ENCODE results near the gene DPYD.

GRCh38 chr1:97158691-97159096, 762.1 kb downstream of the DPYD start:
- no peak for TF ChIP-seq EZH2phosphoT487 (IDR thresholded peaks at IDR 0.05; ENCODE audit: borderline replicate concordance)
- TF ChIP-seq CTCF (conservative IDR thresholded peaks at IDR 0.05; ENCODE audit: low read length) = no peak

All from Loucy (cell line).